Measurements from ENCODE around the gene CERKL.

CERKL gene

GRCh38 chr2:181516992-181517391 lies 139.9 kb downstream of the CERKL start:
- Histone ChIP-seq H3K4me2 (ENCODE audit: low read length) (no peak overlapping the region), H4K20me1 (ENCODE audit: insufficient read depth, low read length) (no peaks in the 10 kb centered on the region), H3K79me2 (ENCODE audit: insufficient read depth, low read length) (no peaks in the 10 kb centered on the region), H3K4me3 (ENCODE audit: low read depth, low read length, poor library complexity, severe bottlenecking) (no peak overlapping the region), H3K9me2 (ENCODE audit: low read depth, low read length) (no peaks in the 10 kb centered on the region), H3K36me3 (ENCODE audit: insufficient read depth, low read length) (peaks cover 57% of the 10 kb centered on the region), H3K9me3 (ENCODE audit: low read length) (no peaks in the 10 kb centered on the region), H2AFZ (ENCODE audit: low read length) (no peak overlapping the region), H3K4me1 (ENCODE audit: insufficient read depth, low read length, severe bottlenecking) (no peaks in the 10 kb centered on the region), H3K27ac (ENCODE audit: low read depth, low read length, poor library complexity, severe bottlenecking) (no peak overlapping the region), H3K27me3 (ENCODE audit: insufficient read depth, low read length) (no peaks in the 10 kb centered on the region), H3F3A (ENCODE audit: insufficient read depth, low read length) (no peaks in the 10 kb centered on the region), H3K9ac (ENCODE audit: low read length) (no peak overlapping the region)
- TF ChIP-seq CTCF (IDR thresholded peaks at IDR 0.05; ENCODE audit: low read length): no peak
- no peak for TF ChIP-seq EZH2 (IDR thresholded peaks at IDR 0.05; ENCODE audit: borderline replicate concordance, low read length)

- no peaks in the 10 kb centered on the region for H3K27me3 ChIP-seq (ENCODE audit: insufficient read depth, low read length)
- peaks cover 63% of the 10 kb centered on the region for H3K36me3 ChIP-seq (ENCODE audit: insufficient read depth, low read length)
- H3F3A ChIP-seq (ENCODE audit: insufficient read depth, low read length): no peaks in the 10 kb centered on the region
- no peaks in the 10 kb centered on the region for H4K20me1 ChIP-seq (ENCODE audit: insufficient read depth, low read length)
- H3K9me2 ChIP-seq (ENCODE audit: low read depth, low read length): no peaks in the 10 kb centered on the region
- H2AFZ ChIP-seq (ENCODE audit: low read length): no peak overlapping the region
- H3K9ac ChIP-seq (ENCODE audit: low read length): no peak overlapping the region
- H3K79me2 ChIP-seq (ENCODE audit: insufficient read depth, low read length): no peaks in the 10 kb centered on the region
- H3K4me3 ChIP-seq (ENCODE audit: low read depth, low read length, poor library complexity, severe bottlenecking): no peak overlapping the region
- H3K27ac ChIP-seq (ENCODE audit: low read depth, low read length, poor library complexity, severe bottlenecking): no peak overlapping the region
- no peak overlapping the region for H3K4me2 ChIP-seq (ENCODE audit: low read length)
- H3K9me3 ChIP-seq (ENCODE audit: low read length): no peaks in the 10 kb centered on the region
- TF ChIP-seq CTCF (IDR thresholded peaks at IDR 0.05; ENCODE audit: low read length) (no peak), EZH2 (IDR thresholded peaks at IDR 0.05; ENCODE audit: borderline replicate concordance, low read length) (no peak)
- no peaks in the 10 kb centered on the region for H3K4me1 ChIP-seq (ENCODE audit: insufficient read depth, low read length, severe bottlenecking)
These were observed 141.2 kb downstream of the CERKL start for GRCh38 chr2:181515719-181516118.

- Histone ChIP-seq H4K20me1 (ENCODE audit: insufficient read depth, low read length) (no peaks in the 10 kb centered on the region), H3K27me3 (ENCODE audit: insufficient read depth, low read length) (no peaks in the 10 kb centered on the region), H2AFZ (ENCODE audit: low read length) (no peak overlapping the region), H3K79me2 (ENCODE audit: insufficient read depth, low read length) (no peaks in the 10 kb centered on the region), H3K9me3 (ENCODE audit: low read length) (no peaks in the 10 kb centered on the region), H3K4me1 (ENCODE audit: insufficient read depth, low read length, severe bottlenecking) (no peaks in the 10 kb centered on the region), H3K9ac (ENCODE audit: low read length) (no peak overlapping the region), H3F3A (ENCODE audit: insufficient read depth, low read length) (no peaks in the 10 kb centered on the region), H3K4me2 (ENCODE audit: low read length) (no peak overlapping the region), H3K27ac (ENCODE audit: low read depth, low read length, poor library complexity, severe bottlenecking) (no peak overlapping the region), H3K9me2 (ENCODE audit: low read depth, low read length) (no peaks in the 10 kb centered on the region), H3K4me3 (ENCODE audit: low read depth, low read length, poor library complexity, severe bottlenecking) (no peak overlapping the region), H3K36me3 (ENCODE audit: insufficient read depth, low read length) (peaks cover 84% of the 10 kb centered on the region)
- TF ChIP-seq EZH2 (IDR thresholded peaks at IDR 0.05; ENCODE audit: borderline replicate concordance, low read length) (no peak), CTCF (IDR thresholded peaks at IDR 0.05; ENCODE audit: low read length) (no peak)
These were observed 156.7 kb downstream of the CERKL start for GRCh38 chr2:181500201-181500600.

Measured in OCI-LY1 (cell line).